ENCODE data around the gene ART1.

DNA sequence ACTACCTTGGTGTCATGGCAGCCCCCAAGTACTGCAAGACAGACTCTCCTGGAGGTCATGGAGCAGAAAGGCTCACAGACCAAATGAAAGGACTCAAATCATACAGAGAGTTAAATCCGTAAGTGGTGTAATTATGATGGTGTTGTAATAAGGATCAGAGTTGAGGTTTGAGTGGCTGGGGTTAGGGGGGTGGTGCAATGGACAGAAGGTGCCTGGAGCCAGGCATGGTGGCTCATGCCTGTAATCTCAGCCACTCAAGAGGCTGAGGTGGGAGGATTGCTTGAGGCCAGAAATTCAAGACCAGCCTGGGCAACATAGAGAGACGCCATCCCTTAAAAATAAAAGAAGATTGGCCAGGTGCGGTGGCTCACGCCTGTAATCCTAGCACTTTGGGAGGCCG lies 21.8 kb upstream of the ART1 start:
- TF ChIP-seq, protein P1, sequence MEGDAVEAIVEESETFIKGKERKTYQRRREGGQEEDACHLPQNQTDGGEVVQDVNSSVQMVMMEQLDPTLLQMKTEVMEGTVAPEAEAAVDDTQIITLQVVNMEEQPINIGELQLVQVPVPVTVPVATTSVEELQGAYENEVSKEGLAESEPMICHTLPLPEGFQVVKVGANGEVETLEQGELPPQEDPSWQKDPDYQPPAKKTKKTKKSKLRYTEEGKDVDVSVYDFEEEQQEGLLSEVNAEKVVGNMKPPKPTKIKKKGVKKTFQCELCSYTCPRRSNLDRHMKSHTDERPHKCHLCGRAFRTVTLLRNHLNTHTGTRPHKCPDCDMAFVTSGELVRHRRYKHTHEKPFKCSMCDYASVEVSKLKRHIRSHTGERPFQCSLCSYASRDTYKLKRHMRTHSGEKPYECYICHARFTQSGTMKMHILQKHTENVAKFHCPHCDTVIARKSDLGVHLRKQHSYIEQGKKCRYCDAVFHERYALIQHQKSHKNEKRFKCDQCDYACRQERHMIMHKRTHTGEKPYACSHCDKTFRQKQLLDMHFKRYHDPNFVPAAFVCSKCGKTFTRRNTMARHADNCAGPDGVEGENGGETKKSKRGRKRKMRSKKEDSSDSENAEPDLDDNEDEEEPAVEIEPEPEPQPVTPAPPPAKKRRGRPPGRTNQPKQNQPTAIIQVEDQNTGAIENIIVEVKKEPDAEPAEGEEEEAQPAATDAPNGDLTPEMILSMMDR (IDR thresholded peaks at IDR 0.05), result no peak
- no peak for TF ChIP-seq POLR2A (IDR thresholded peaks at IDR 0.05)
